Endothelial cell (in vitro differentiated cells): ENCODE data around the gene CR1L. TPM values are rescaled to one million over a fixed set of nuclear protein-coding genes. Genes with fewer than 3 reads are reported as not detected.

Source experiments
- DNase-seq: peaks from one replicate; pipeline ENCODE4 v3.0.0; 2021; ENCODE audit warnings: low spot score
- H3K27ac Mint-ChIP-seq: one replicate; pipeline ENCODE4 v1.8.0; 2021; ENCODE audit warnings: mixed read lengths, inconsistent platforms; ENCODE audit not compliant: unreplicated experiment
- H3K27me3 Mint-ChIP-seq: one replicate; pipeline ENCODE4 v1.8.0; 2021; ENCODE audit warnings: mild to moderate bottlenecking, moderate library complexity, mixed read lengths, inconsistent platforms; ENCODE audit not compliant: unreplicated experiment
- H3K36me3 Mint-ChIP-seq: one replicate; pipeline ENCODE4 v1.8.0; 2021; ENCODE audit warnings: mild to moderate bottlenecking, low read depth, mixed read lengths, inconsistent platforms; ENCODE audit not compliant: unreplicated experiment
- H3K4me1 Mint-ChIP-seq: one replicate; pipeline ENCODE4 v1.8.0; 2021; ENCODE audit warnings: mild to moderate bottlenecking, mixed read lengths, inconsistent platforms; ENCODE audit not compliant: unreplicated experiment
- H3K4me3 Mint-ChIP-seq: one replicate; pipeline ENCODE4 v1.8.0; 2021; ENCODE audit warnings: mild to moderate bottlenecking, mixed read lengths, inconsistent platforms; ENCODE audit not compliant: unreplicated experiment
- H3K9me3 Mint-ChIP-seq: one replicate; pipeline ENCODE4 v1.8.0; 2021; ENCODE audit warnings: mixed read lengths, inconsistent platforms; ENCODE audit not compliant: unreplicated experiment
- total RNA-seq: library from RNA; stranded (reverse); fragmentation: NEBNext Ultra II Directional; extraction: Animal tissue kit (Norgen Biotek cat#: 25700); gene quantifications from one replicate; pipeline ENCODE4 v1.2.1, GENCODE V29; 2021; ENCODE audit not compliant: unreplicated experiment
- TF ChIP-seq, protein P1 (sequence below): fragments of 200-600 bp; sonication (generic); IDR thresholded peaks from one replicate; pipeline ENCODE4 v1.5.0; 2021; ENCODE audit warnings: antibody characterized with exemption; ENCODE audit not compliant: unreplicated experiment

CR1L gene
- total RNA-seq, 1 donor from 2014 or later: 48.0 TPM

DNA sequence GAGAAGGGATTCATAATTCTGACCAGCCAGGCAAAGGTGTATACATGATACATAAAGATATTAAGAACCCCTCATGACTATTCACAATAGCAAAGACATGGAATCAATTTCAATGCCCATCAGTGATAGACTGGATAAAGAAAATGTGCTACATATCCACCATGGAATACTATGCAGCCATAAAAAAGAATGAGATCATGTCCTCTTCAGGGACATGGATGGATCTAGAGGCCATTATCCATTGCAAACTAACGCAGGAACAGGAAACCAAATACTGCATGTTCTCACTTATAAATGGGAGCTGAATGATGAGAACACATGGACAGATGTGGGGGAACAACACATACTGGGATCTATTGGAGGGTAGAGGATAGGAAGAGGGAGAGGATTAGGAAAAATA, 21.4 kb downstream of the CR1L start:
- no peaks in the 10 kb centered on the region for H3K27me3 Mint-ChIP-seq

DNA sequence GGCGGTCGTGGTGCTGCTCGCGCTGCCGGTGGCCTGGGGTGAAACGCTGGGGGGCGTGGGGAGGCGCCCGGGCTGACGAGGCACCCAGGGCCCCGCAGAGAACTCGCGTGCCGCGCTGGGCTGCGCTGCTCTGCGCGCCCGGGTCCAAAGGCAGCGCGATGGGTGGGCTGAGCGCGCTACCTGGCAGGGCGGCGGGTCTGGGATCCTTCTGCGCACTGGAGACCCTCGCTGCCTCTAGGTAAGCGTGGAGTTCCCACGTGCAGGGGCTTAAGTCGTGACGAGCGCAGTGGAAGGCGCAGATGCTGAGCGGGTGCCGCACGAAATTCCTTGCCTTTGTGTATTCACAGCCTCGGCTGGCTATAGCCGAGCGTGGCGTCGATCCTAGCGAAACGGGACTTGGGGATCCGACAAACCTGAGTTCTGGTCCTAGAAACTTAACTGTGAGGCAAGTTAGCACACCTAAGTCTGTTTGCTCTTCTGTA, 24.6 kb downstream of the CR1L start:
- H3K27me3 Mint-ChIP-seq: no peaks in the 10 kb centered on the region
- H3K4me3 Mint-ChIP-seq: no peak overlapping the region
- no peak for DNase-seq
- TF ChIP-seq, protein P1, sequence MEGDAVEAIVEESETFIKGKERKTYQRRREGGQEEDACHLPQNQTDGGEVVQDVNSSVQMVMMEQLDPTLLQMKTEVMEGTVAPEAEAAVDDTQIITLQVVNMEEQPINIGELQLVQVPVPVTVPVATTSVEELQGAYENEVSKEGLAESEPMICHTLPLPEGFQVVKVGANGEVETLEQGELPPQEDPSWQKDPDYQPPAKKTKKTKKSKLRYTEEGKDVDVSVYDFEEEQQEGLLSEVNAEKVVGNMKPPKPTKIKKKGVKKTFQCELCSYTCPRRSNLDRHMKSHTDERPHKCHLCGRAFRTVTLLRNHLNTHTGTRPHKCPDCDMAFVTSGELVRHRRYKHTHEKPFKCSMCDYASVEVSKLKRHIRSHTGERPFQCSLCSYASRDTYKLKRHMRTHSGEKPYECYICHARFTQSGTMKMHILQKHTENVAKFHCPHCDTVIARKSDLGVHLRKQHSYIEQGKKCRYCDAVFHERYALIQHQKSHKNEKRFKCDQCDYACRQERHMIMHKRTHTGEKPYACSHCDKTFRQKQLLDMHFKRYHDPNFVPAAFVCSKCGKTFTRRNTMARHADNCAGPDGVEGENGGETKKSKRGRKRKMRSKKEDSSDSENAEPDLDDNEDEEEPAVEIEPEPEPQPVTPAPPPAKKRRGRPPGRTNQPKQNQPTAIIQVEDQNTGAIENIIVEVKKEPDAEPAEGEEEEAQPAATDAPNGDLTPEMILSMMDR: no peak
- peaks cover 35% of the 10 kb centered on the region for H3K36me3 Mint-ChIP-seq
- no peak overlapping the region for H3K27ac Mint-ChIP-seq
- H3K9me3 Mint-ChIP-seq: no peaks in the 10 kb centered on the region
- peaks cover 14% of the 10 kb centered on the region for H3K4me1 Mint-ChIP-seq

More for the DNA sequence above, 21.4 kb downstream of the CR1L start:
- peaks cover 60% of the 10 kb centered on the region for H3K36me3 Mint-ChIP-seq
- TF ChIP-seq, protein P1: no peak
- no peak overlapping the region for H3K27ac Mint-ChIP-seq
- DNase-seq: no peak
- peaks cover 12% of the 10 kb centered on the region for H3K9me3 Mint-ChIP-seq
- no peak overlapping the region for H3K4me3 Mint-ChIP-seq
- peaks cover 9% of the 10 kb centered on the region for H3K4me1 Mint-ChIP-seq

DNA sequence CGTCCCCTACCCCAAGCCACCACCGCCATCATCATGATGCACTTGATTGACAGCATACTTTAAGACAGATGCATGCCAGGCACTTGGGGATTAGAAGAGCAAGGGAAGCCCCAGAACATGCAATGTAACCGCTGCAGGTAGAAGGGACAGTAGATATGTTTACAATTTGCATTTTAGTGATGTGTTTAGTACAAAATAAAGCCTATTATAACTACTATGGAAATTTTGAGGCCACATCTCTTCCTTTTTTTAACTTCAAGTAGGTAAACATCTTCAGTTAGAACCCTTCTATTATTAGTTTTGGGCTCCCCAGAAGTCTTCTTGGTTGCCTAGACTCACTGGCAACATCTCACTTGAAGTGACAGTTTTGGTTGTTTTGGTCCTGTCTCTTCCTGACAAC, 25.3 kb downstream of the CR1L start:
- peaks cover 33% of the 10 kb centered on the region for H3K36me3 Mint-ChIP-seq
- no peak for DNase-seq
- H3K4me1 Mint-ChIP-seq: peaks cover 16% of the 10 kb centered on the region
- TF ChIP-seq, protein P1: no peak
- H3K27me3 Mint-ChIP-seq: no peaks in the 10 kb centered on the region
- no peaks in the 10 kb centered on the region for H3K9me3 Mint-ChIP-seq
- no peak overlapping the region for H3K27ac Mint-ChIP-seq
- no peak overlapping the region for H3K4me3 Mint-ChIP-seq

DNA sequence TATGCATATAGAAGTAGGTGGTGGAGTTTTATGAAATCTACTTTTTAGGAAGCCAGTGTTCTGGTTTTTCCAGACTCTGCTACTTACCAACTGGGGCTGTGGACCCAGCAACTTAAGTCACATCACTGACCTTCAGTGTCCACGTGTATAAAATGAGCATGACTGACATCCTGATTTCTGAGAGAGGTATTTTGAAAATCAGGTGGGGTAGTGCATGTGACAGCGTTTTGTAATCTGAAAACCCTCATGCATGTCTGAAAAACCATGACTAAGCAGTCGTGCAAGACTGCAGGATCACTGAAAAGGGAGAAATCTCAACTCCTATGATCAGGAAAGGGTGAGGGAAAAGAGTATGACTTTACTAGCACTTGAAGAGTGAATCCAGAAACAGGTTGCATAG, 26.1 kb downstream of the CR1L start:
- DNase-seq: no peak
- peaks cover 29% of the 10 kb centered on the region for H3K36me3 Mint-ChIP-seq
- no peaks in the 10 kb centered on the region for H3K9me3 Mint-ChIP-seq
- H3K4me3 Mint-ChIP-seq: no peak overlapping the region
- peaks cover 17% of the 10 kb centered on the region for H3K4me1 Mint-ChIP-seq
- TF ChIP-seq, protein P1: no peak
- no peaks in the 10 kb centered on the region for H3K27me3 Mint-ChIP-seq
- H3K27ac Mint-ChIP-seq: no peak overlapping the region

DNA sequence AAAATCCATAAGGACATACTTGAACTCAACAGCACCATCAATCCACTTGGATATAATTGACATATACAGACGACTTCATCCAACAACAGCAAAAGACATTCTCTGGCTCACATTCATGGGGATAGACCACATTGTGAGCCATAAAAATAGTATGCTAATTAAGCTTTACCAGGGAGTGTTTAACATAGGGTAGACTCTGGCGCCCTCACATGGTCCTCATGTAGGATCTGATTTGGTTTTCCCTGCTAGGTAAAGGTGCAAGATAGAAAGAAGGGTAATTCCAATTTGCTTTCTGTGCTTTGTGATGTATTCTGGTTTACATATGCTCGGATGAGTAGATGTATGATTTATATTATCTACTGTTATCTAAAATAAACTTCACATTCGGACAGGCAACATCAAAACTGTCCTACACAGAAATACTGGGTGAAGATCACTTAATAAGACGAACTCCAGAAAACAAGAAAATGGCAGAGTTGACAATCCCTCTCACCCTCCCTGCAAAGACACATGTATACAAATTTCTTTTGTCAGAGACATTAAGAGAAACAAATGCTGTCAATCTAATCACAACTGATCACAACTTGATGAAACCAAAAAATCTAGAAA, 27.7 kb downstream of the CR1L start:
- no peaks in the 10 kb centered on the region for H3K9me3 Mint-ChIP-seq
- H3K27ac Mint-ChIP-seq: no peak overlapping the region
- DNase-seq: peak; percentile 24
- peaks cover 17% of the 10 kb centered on the region for H3K4me1 Mint-ChIP-seq
- no peak overlapping the region for H3K4me3 Mint-ChIP-seq
- H3K27me3 Mint-ChIP-seq: no peaks in the 10 kb centered on the region
- TF ChIP-seq, protein P1: no peak
- peaks cover 17% of the 10 kb centered on the region for H3K36me3 Mint-ChIP-seq
